Ecto neural progenitor cell (in vitro differentiated cells): ENCODE measurements around the gene UGT1A6.
"Not testable (repeated sequence)": the region's sequence is repeated elsewhere in the genome, so short reads cannot be mapped to it uniquely, and the experiment has no call there.

Experiments
- DNase-seq: peaks from one replicate; pipeline ENCODE4 v3.0.0-alpha.2; 2018; ENCODE audit warnings: low spot score

UGT1A6 gene

DNA sequence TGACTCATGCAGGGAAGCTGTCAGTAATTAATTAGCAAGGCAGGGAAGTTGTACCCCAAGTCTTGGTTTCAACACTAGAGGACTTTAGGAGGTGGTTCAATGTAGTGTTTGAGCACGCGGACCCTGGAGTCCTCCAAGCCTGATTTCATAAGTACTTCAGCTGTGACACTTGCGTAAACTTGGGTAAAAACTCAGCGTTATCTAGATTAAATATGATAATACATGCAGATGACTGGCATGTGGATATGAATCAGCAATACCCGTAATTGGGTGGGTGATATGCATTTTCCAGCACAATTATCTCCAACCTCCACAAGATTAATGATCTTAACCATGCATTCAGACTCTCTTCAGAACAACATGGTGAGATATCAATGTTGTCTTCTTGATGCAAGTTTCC is 5.8 kb upstream of the UGT1A6 start:
- no peak for DNase-seq

DNA sequence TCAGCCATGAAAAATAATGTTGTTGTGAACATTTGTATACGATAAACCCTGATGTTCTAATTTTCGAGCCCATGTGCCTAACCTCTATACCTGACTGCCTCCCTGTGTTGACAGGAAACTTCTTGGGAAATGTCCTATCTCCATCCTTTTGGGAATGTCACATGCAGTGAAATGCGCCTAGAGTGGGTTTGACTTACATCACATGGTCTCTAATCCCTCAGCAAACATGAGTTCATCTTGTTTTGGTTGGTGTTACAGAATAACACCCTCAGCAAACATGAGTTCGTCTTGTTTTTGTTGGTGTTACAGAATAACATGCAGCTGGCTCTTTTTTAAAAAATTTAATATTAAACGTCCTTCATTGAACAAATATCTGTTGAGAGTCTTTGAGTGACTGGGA is 4.3 kb upstream of the UGT1A6 start:
- DNase-seq, result no peak

DNA sequence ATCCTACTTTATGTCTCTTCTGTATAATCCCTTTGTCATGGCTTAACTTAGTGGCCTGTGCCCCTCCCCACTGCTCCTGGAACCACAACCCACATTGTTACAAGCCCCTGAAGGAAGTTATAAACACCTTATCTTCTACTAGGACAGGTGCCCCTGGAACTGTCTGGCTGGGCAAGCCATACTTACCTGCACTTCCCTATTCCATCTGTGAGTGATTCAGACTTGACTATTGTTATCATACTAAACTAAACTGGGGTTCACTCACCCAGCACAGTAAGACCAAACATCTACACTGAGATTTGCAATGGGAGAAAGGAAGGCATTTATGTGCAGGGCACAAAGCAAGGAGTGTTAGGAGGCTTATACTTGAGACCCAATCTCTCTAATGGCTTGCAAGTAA is 3.7 kb upstream of the UGT1A6 start:
- DNase-seq, result no peak

- DNase-seq, result no peak
Observed at GRCh38 chr2:233689501-233689900, 3.2 kb upstream of the UGT1A6 start.

GRCh38 chr2:233690444-233690843 is 2.2 kb upstream of the UGT1A6 start:
- DNase-seq, result no peak

DNA sequence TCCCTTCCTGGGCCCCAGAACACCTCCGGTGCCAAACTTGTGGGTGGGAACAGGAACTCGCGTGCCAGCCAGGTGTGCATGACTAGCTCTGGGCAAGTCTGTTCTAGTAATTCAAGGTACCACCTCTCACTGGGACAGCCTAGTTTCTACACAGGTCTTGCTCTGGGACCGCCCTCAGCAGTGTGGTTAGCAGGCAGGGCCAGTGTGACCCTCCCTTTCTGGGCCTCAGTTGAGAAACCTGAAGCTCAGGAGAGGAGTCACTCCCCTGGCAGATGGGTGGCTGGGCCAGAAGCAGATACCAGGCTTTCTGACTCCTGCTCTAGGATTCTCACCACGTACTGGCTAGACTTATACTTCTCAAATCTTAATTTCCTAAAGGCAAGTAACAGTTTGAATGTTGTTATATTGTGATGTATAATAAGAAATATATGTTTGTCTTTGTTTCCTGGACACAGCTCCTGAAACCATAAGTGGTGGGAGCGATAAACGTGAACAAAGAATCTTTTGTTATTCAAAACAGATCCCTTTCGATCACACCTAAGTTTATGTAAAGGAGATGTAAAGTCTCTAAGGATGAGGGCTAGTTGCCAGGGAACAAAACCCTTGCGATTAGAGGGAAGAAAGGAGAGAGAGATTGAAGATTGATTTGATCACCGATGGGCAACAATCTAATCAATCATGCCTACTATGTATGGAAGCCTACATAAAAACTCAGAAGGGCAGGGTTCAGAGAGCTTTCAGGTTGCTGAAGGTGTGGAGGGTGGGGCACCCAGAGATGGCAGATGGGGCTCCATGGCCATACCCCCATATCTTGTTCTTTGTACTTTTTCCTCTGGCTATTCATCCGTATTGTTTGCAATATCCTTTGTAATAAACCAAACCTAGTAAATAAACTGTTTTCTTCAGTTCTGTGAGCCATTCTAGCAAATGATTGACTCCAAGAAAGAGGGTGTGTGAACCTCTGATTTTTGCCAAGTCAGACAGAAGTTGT is 952 bp upstream of the UGT1A6 start:
- no peak for DNase-seq

GRCh38 chr2:233693963-233694362 is 1.3 kb downstream of the UGT1A6 start:
- DNase-seq, result no peak

DNA sequence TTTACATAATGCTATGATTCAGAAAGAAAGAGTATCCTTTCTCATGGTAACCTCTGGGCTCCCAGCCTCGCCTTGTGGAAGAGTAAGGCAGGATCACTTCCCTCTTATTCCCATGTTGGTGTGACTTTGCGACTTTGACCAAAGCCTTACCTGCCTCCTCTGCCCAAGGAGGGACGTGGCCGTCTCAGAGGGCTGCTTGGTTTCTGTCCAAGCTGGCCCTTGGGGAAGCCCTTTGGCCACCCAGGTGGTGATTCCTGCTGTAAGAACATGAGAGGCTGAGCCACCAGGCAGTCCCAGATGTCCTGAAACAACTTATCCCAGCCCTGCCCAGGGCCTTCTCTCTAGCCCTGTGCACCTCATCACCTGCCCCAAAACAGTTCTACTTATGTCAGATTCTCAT is 6.0 kb downstream of the UGT1A6 start:
- no peak for DNase-seq

GRCh38 chr2:233699424-233700027 is 6.8 kb downstream of the UGT1A6 start:
- no peak for DNase-seq

- no peak for DNase-seq
Observed at GRCh38 chr2:233700028-233700635, 7.4 kb downstream of the UGT1A6 start.

- not testable (repeated sequence) for DNase-seq
Observed at GRCh38 chr2:233700842-233701241, 8.2 kb downstream of the UGT1A6 start.

GRCh38 chr2:233702238-233702637 is 9.5 kb downstream of the UGT1A6 start:
- DNase-seq, result no peak

DNA sequence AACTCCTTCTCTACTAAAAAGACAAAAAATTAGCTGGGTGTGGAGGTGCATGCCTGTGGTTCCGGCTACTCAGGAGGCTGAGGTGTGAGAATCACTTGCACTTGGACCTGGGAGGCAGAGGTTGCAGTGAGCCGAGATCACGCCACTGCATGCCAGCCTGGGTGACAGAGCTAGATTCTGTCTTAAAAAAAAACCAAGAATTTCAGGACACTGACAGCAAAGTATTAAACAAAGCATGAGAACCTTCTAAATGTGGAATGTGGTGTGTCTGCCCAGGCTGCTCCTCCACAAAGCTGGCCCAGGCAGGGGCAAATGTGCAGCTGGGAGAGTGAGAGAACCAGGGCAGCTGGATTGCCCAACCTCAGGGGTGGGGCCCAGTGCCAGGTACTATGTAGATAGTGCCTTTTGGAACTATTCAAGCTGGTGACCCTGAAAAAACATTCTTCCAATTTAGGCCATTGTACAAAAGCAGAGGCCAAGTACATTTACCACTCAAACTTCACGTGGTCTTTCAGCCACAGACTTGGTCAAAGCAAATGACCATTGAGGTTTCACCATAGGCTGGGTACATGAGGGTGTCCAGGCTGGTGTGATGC is 13.3 kb downstream of the UGT1A6 start:
- no peak for DNase-seq

GRCh38 chr2:233706720-233707119 is 14.0 kb downstream of the UGT1A6 start:
- no peak for DNase-seq

GRCh38 chr2:233707940-233708644 is 15.4 kb downstream of the UGT1A6 start:
- no peak for DNase-seq

GRCh38 chr2:233708942-233709341 is 16.3 kb downstream of the UGT1A6 start:
- DNase-seq, result no peak

DNA sequence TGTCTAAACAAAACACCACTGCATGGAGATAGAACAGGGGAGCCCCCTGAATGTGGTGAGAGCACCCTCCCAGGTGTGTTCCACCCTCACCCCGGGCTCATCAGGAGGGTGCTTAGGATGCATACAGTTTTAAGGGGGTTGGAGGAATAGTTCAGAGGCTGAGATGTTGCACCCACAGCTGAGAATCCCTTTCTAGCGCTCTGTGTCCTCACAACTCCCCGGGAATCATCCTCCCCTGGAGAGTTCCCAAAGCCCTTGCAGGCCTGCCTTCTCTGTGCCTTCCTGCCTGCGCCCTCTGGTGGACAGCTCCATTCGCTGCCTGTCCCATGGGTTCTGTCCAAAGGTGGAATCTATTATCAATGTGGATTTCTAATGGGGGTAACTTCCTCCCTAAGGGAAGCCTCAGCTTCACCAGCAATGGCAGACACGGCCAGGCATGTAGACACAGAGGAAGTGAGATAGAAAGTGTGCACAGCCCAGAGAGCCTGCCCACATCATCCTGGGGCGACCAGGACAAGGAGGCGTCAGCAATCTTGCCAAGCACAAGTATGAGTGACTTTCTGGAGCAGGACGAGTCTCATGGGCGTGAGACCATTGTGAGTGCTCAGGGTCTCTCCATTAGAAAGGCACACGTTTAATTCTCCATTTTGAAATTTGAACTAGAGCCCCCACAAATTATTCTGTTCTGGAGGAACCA is 18.8 kb downstream of the UGT1A6 start:
- DNase-seq, result peak; percentile 84

DNA sequence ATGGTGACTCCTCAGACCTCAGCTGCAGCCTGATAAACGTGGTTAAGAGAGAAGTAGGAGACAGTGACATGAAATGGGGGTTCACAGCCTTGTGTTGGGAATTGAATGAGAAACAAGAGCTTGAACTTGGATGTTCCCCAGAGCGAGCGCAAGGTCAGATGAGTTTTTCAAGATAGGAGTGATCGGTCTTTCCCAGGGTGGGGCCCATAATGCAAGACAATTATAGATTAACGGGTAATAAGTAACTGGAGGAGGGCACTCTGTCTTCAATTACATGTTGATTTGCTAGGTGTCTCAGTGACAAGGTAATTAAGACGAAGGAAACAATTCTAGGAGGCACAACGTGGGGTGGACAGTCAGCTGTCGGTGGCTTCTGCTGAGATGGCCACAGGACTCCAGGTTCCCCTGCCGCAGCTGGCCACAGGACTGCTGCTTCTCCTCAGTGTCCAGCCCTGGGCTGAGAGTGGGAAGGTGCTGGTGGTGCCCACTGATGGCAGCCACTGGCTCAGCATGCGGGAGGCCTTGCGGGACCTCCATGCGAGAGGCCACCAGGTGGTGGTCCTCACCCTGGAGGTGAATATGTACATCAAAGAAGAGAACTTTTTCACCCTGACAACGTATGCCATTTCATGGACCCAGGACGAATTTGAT is 20.0 kb downstream of the UGT1A6 start, which contains the start of gene UGT1A5:
Gene UGT1A5, plus strand, starts transcription at position 297 of the 651 bp plus-strand sequence. Its CDS starts 85 bp downstream, at position 382.
- DNase-seq, result no peak

- DNase-seq, result no peak
Observed at GRCh38 chr2:233713262-233713615, 20.5 kb downstream of the UGT1A6 start.

DNA sequence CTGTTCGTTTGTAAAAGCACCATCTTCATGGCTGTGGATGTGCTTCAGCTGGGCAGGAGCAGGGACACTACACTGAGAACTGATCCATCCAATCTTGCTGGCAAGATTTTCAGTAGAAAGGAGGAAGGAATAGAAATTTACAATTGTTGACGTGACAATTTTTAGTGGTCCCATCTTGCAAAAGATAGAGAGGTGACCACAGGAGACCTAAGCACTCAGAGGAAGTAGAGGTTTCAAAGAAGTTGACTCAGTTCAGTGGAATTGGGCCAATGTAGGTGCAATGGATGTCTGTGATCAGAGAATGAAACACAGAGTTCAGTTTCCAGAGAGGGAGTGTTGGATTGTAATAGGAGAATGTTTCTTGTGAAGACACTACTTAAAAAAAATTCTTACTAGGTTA is 21.4 kb downstream of the UGT1A6 start:
- no peak for DNase-seq

- DNase-seq, result no peak
Observed at GRCh38 chr2:233718552-233718951, 25.9 kb downstream of the UGT1A6 start, which contains the start of gene UGT1A4. Gene UGT1A4 (plus strand): TSS chr2:233718736. CDS start chr2:233718821, 85 bp downstream.
